BLaER1 (cell line): ENCODE measurements around the gene ESD.
"Not testable (repeated sequence)": the region's sequence is repeated elsewhere in the genome, so short reads cannot be mapped to it uniquely, and the experiment has no call there.

Source experiments
- H3K27ac ChIP-seq: shearing (Covaris generic); formaldehyde crosslinking; 2 replicates; pipeline ENCODE4 v1.8.1; 2022
- H3K27me3 ChIP-seq: shearing (Covaris generic); formaldehyde crosslinking; 2 replicates; pipeline ENCODE4 v1.8.1; 2022
- H3K36me3 ChIP-seq: shearing (Covaris generic); formaldehyde crosslinking; 2 replicates; pipeline ENCODE4 v1.8.1; 2022
- H3K4me1 ChIP-seq: shearing (Covaris generic); formaldehyde crosslinking; 2 replicates; pipeline ENCODE4 v1.8.1; 2022
- H3K4me2 ChIP-seq: shearing (Covaris generic); formaldehyde crosslinking; 2 replicates; pipeline ENCODE4 v1.8.1; 2022
- H3K4me3 ChIP-seq: shearing (Covaris generic); formaldehyde crosslinking; 2 replicates; pipeline ENCODE4 v1.8.1; 2022
- H3K9ac ChIP-seq: shearing (Covaris generic); formaldehyde crosslinking; 2 replicates; pipeline ENCODE4 v1.8.1; 2022
- H3K9me3 ChIP-seq: shearing (Covaris generic); formaldehyde crosslinking; 2 replicates; pipeline ENCODE4 v1.8.1; 2022
- H4K20me1 ChIP-seq: shearing (Covaris generic); formaldehyde crosslinking; 2 replicates; pipeline ENCODE4 v1.8.1; 2022
- Cebpa-rat ChIP-seq: shearing (Covaris generic); IDR thresholded peaks from 2 replicates; pipeline ENCODE4 v1.8.1; 2022

Gene ESD

GRCh38 chr13:46771693-46772092 is 25.3 kb downstream of the ESD start:
- no peak overlapping the region for H3K27ac ChIP-seq
- H3K36me3 ChIP-seq = peaks cover 65% of the 10 kb centered on the region
- H3K4me1 ChIP-seq = no peaks in the 10 kb centered on the region
- H4K20me1 ChIP-seq = no peaks in the 10 kb centered on the region
- no peaks in the 10 kb centered on the region for H3K9me3 ChIP-seq
- H3K4me2 ChIP-seq = no peak overlapping the region
- no peak overlapping the region for H3K4me3 ChIP-seq
- no peak overlapping the region for H3K9ac ChIP-seq
- H3K27me3 ChIP-seq = no peaks in the 10 kb centered on the region
- TF ChIP-seq Cebpa-rat = no peak

GRCh38 chr13:46769925-46770324 is 27.0 kb downstream of the ESD start:
- H3K9ac ChIP-seq, H4K20me1 ChIP-seq, H3K4me2 ChIP-seq, H3K4me1 ChIP-seq, H3K27me3 ChIP-seq, H3K27ac ChIP-seq, H3K9me3 ChIP-seq, H3K4me3 ChIP-seq: not testable (repeated sequence)
- peaks cover 50% of the 10 kb centered on the region for H3K36me3 ChIP-seq

- Histone ChIP-seq H4K20me1 (no peaks in the 10 kb centered on the region), H3K27ac (no peak overlapping the region), H3K27me3 (no peaks in the 10 kb centered on the region), H3K4me1 (peaks cover 18% of the 10 kb centered on the region), H3K9ac (no peak overlapping the region), H3K9me3 (no peaks in the 10 kb centered on the region), H3K4me2 (no peak overlapping the region), H3K36me3 (no peaks in the 10 kb centered on the region), H3K4me3 (no peak overlapping the region)
- TF ChIP-seq Cebpa-rat = no peak
Observed at GRCh38 chr13:46761866-46762265, 35.1 kb downstream of the ESD start.

GRCh38 chr13:46761174-46761573 is 35.8 kb downstream of the ESD start:
- no peak overlapping the region for H3K27ac ChIP-seq

GRCh38 chr13:46759846-46760245 is 37.1 kb downstream of the ESD start:
- H3K9ac ChIP-seq = no peak overlapping the region
- H3K4me3 ChIP-seq = no peak overlapping the region
- no peak overlapping the region for H3K4me2 ChIP-seq
- no peaks in the 10 kb centered on the region for H3K9me3 ChIP-seq
- H3K27me3 ChIP-seq = no peaks in the 10 kb centered on the region
- peaks cover 22% of the 10 kb centered on the region for H3K4me1 ChIP-seq
- H4K20me1 ChIP-seq = no peaks in the 10 kb centered on the region
- no peak for TF ChIP-seq Cebpa-rat
- no peak overlapping the region for H3K27ac ChIP-seq
- no peaks in the 10 kb centered on the region for H3K36me3 ChIP-seq

More at GRCh38 chr13:46761174-46761573, 35.8 kb downstream of the ESD start:
- no peak for TF ChIP-seq Cebpa-rat
- no peaks in the 10 kb centered on the region for H3K36me3 ChIP-seq
- no peak overlapping the region for H3K4me2 ChIP-seq
- H3K4me3 ChIP-seq = no peak overlapping the region
- H3K9me3 ChIP-seq = no peaks in the 10 kb centered on the region
- H4K20me1 ChIP-seq = no peaks in the 10 kb centered on the region
- H3K4me1 ChIP-seq = peaks cover 22% of the 10 kb centered on the region
- H3K27me3 ChIP-seq = no peaks in the 10 kb centered on the region
- no peak overlapping the region for H3K9ac ChIP-seq

- H3K4me3 ChIP-seq = no peak overlapping the region
- H3K4me1 ChIP-seq = peaks cover 29% of the 10 kb centered on the region
- H3K27me3 ChIP-seq = no peaks in the 10 kb centered on the region
- no peaks in the 10 kb centered on the region for H3K9me3 ChIP-seq
- no peak overlapping the region for H3K27ac ChIP-seq
- H3K36me3 ChIP-seq = 0 out of 2 replicates have a peak, but pooled peaks cover 9% of the 10 kb centered on the region
- H3K9ac ChIP-seq = no peak overlapping the region
- H3K4me2 ChIP-seq = peak overlapping the region; percentile 72
- TF ChIP-seq Cebpa-rat = no peak
- H4K20me1 ChIP-seq = no peaks in the 10 kb centered on the region
Observed at GRCh38 chr13:46757640-46758039, 39.3 kb downstream of the ESD start.

GRCh38 chr13:46756977-46757376 is 40.0 kb downstream of the ESD start:
- no peaks in the 10 kb centered on the region for H3K27me3 ChIP-seq
- peak overlapping the region; percentile 72 for H3K4me2 ChIP-seq
- no peak overlapping the region for H3K27ac ChIP-seq
- H3K4me1 ChIP-seq = peaks cover 36% of the 10 kb centered on the region
- no peak overlapping the region for H3K4me3 ChIP-seq
- no peak overlapping the region for H3K9ac ChIP-seq
- TF ChIP-seq Cebpa-rat = no peak
- 0 out of 2 replicates have a peak, but pooled peaks cover 9% of the 10 kb centered on the region for H3K36me3 ChIP-seq
- H4K20me1 ChIP-seq = no peaks in the 10 kb centered on the region
- H3K9me3 ChIP-seq = no peaks in the 10 kb centered on the region

- H4K20me1 ChIP-seq, H3K9me3 ChIP-seq, H3K4me3 ChIP-seq, H3K27ac ChIP-seq, H3K9ac ChIP-seq, H3K27me3 ChIP-seq, H3K4me2 ChIP-seq: not testable (repeated sequence)
- H3K4me1 ChIP-seq = peaks cover 51% of the 10 kb centered on the region
- peaks cover 13% of the 10 kb centered on the region; the same call in 1 of the 2 replicates for H3K36me3 ChIP-seq
Observed at GRCh38 chr13:46755508-46755907, 41.5 kb downstream of the ESD start.

- Histone ChIP-seq H3K4me3 (no peak overlapping the region), H4K20me1 (no peaks in the 10 kb centered on the region), H3K9me3 (peaks cover 3% of the 10 kb centered on the region; the same call in 1 of the 2 replicates), H3K4me1 (peaks cover 54% of the 10 kb centered on the region), H3K27ac (no peak overlapping the region), H3K4me2 (no peak overlapping the region), H3K9ac (no peak overlapping the region), H3K36me3 (peaks cover 20% of the 10 kb centered on the region; the same call in 1 of the 2 replicates), H3K27me3 (no peaks in the 10 kb centered on the region)
- no peak for TF ChIP-seq Cebpa-rat
Observed at GRCh38 chr13:46754812-46755211, 42.1 kb downstream of the ESD start.

GRCh38 chr13:46753917-46754316 is 43.0 kb downstream of the ESD start:
- H3K4me1 ChIP-seq = peaks cover 55% of the 10 kb centered on the region
- no peaks in the 10 kb centered on the region for H3K27me3 ChIP-seq
- H3K4me3 ChIP-seq = no peak overlapping the region
- peaks cover 26% of the 10 kb centered on the region for H3K36me3 ChIP-seq
- H3K9me3 ChIP-seq = peaks cover 6% of the 10 kb centered on the region; the same call in 1 of the 2 replicates
- TF ChIP-seq Cebpa-rat = no peak
- no peaks in the 10 kb centered on the region for H4K20me1 ChIP-seq
- no peak overlapping the region for H3K4me2 ChIP-seq
- no peak overlapping the region for H3K9ac ChIP-seq
- no peak overlapping the region for H3K27ac ChIP-seq

GRCh38 chr13:46753137-46753536 is 43.8 kb downstream of the ESD start:
- TF ChIP-seq Cebpa-rat = no peak

More at GRCh38 chr13:46753137-46753536, 43.8 kb downstream of the ESD start:
- Histone ChIP-seq H3K27ac (0 out of 2 replicates have a peak overlapping the region, but pooled peaks have one; percentile 63), H3K9ac (no peak overlapping the region), H3K27me3 (no peaks in the 10 kb centered on the region), H3K4me2 (peak overlapping the region; percentile 76; the same call in 1 of the 2 replicates), H3K9me3 (peaks cover 13% of the 10 kb centered on the region; the same call in 1 of the 2 replicates), H3K4me1 (peaks cover 62% of the 10 kb centered on the region), H3K4me3 (no peak overlapping the region), H4K20me1 (no peaks in the 10 kb centered on the region), H3K36me3 (peaks cover 34% of the 10 kb centered on the region)
